ENCODE measurements around the gene ZMYND19.

The ZMYND19 gene

GRCh38 chr9:137590469-137591383 is at the start of gene ZMYND19:
TSS of gene ZMYND19 (minus strand) at chr9:137590512. CDS start at chr9:137590263, 249 bp downstream.
- Histone ChIP-seq H3K36me3 (ENCODE audit: control insufficient read depth, insufficient read depth, low read length) (peaks cover 9% of the 10 kb centered on the region), H3K4me3 (replicated peaks; ENCODE audit: low read depth, low read length) (peak within 1 kb of the TSS; percentile 82), H3K27me3 (replicated peaks; ENCODE audit: control insufficient read depth, insufficient read depth, low read length) (no peaks in the 10 kb centered on the region)
- peak; percentile 92 for DNase-seq (ENCODE audit: extremely low read depth, insufficient read length)
- TF ChIP-seq CTCF (IDR thresholded peaks at IDR 0.05; ENCODE audit: insufficient read depth, low read length, poor library complexity, severe bottlenecking): no peak

GRCh38 chr9:137639303-137640051 is 49.2 kb upstream of the ZMYND19 start:
- Histone ChIP-seq H3K36me3 (ENCODE audit: control insufficient read depth, insufficient read depth, low read length) (peaks cover 2% of the 10 kb centered on the region), H3K27me3 (replicated peaks; ENCODE audit: control insufficient read depth, insufficient read depth, low read length) (no peaks in the 10 kb centered on the region), H3K4me3 (replicated peaks; ENCODE audit: low read depth, low read length) (peak overlapping the region; percentile 26)
- TF ChIP-seq CTCF (IDR thresholded peaks at IDR 0.05; ENCODE audit: insufficient read depth, low read length, poor library complexity, severe bottlenecking): no peak
- DNase-seq (ENCODE audit: extremely low read depth, insufficient read length): no peak

GRCh38 chr9:137638680-137639079 is 48.4 kb upstream of the ZMYND19 start:
- TF ChIP-seq CTCF (IDR thresholded peaks at IDR 0.05; ENCODE audit: insufficient read depth, low read length, poor library complexity, severe bottlenecking): no peak
- Histone ChIP-seq H3K4me3 (replicated peaks; ENCODE audit: low read depth, low read length) (no peak overlapping the region; the same call in 1 of the 2 replicates), H3K27me3 (replicated peaks; ENCODE audit: control insufficient read depth, insufficient read depth, low read length) (no peaks in the 10 kb centered on the region), H3K36me3 (ENCODE audit: control insufficient read depth, insufficient read depth, low read length) (no peaks in the 10 kb centered on the region; the same call in none of the 2 replicates)
- no peak for DNase-seq (ENCODE audit: extremely low read depth, insufficient read length)

GRCh38 chr9:137634016-137634415 is 43.7 kb upstream of the ZMYND19 start:
- H3K4me3 ChIP-seq (replicated peaks; ENCODE audit: low read depth, low read length): no peak overlapping the region
- TF ChIP-seq CTCF (IDR thresholded peaks at IDR 0.05; ENCODE audit: insufficient read depth, low read length, poor library complexity, severe bottlenecking): no peak
- H3K27me3 ChIP-seq (replicated peaks; ENCODE audit: control insufficient read depth, insufficient read depth, low read length): no peaks in the 10 kb centered on the region
- no peak for DNase-seq (ENCODE audit: extremely low read depth, insufficient read length)
- H3K36me3 ChIP-seq (ENCODE audit: control insufficient read depth, insufficient read depth, low read length): no peaks in the 10 kb centered on the region

GRCh38 chr9:137632230-137633161 is 42.2 kb upstream of the ZMYND19 start:
- Histone ChIP-seq H3K27me3 (replicated peaks; ENCODE audit: control insufficient read depth, insufficient read depth, low read length) (no peaks in the 10 kb centered on the region), H3K36me3 (ENCODE audit: control insufficient read depth, insufficient read depth, low read length) (no peaks in the 10 kb centered on the region), H3K4me3 (replicated peaks; ENCODE audit: low read depth, low read length) (no peak overlapping the region)
- no peak for TF ChIP-seq CTCF (IDR thresholded peaks at IDR 0.05; ENCODE audit: insufficient read depth, low read length, poor library complexity, severe bottlenecking)
- no peak for DNase-seq (ENCODE audit: extremely low read depth, insufficient read length)
